Measurements from ENCODE around the gene SFMBT2.

Gene SFMBT2

GRCh38 chr10:7298495-7298894, 112.3 kb downstream of the SFMBT2 start:
- no peak overlapping the region for H3K27ac ChIP-seq

GRCh38 chr10:7297094-7297493, 113.7 kb downstream of the SFMBT2 start:
- no peak overlapping the region for H3K27ac ChIP-seq
- TF ChIP-seq, protein P1, sequence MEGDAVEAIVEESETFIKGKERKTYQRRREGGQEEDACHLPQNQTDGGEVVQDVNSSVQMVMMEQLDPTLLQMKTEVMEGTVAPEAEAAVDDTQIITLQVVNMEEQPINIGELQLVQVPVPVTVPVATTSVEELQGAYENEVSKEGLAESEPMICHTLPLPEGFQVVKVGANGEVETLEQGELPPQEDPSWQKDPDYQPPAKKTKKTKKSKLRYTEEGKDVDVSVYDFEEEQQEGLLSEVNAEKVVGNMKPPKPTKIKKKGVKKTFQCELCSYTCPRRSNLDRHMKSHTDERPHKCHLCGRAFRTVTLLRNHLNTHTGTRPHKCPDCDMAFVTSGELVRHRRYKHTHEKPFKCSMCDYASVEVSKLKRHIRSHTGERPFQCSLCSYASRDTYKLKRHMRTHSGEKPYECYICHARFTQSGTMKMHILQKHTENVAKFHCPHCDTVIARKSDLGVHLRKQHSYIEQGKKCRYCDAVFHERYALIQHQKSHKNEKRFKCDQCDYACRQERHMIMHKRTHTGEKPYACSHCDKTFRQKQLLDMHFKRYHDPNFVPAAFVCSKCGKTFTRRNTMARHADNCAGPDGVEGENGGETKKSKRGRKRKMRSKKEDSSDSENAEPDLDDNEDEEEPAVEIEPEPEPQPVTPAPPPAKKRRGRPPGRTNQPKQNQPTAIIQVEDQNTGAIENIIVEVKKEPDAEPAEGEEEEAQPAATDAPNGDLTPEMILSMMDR (IDR thresholded peaks at IDR 0.05) = no peak
- TF ChIP-seq ZFX (IDR thresholded peaks at IDR 0.05; ENCODE audit: borderline replicate concordance) = no peak

More at GRCh38 chr10:7298495-7298894, 112.3 kb downstream of the SFMBT2 start:
- TF ChIP-seq, protein P1 (IDR thresholded peaks at IDR 0.05) = no peak
- no peak for TF ChIP-seq ZFX (IDR thresholded peaks at IDR 0.05; ENCODE audit: borderline replicate concordance)

- H3K27ac ChIP-seq = no peak overlapping the region
- TF ChIP-seq, protein P1 (IDR thresholded peaks at IDR 0.05) = no peak
- no peak for TF ChIP-seq ZFX (IDR thresholded peaks at IDR 0.05; ENCODE audit: borderline replicate concordance)
These were observed 114.2 kb downstream of the SFMBT2 start for GRCh38 chr10:7296648-7297047.

DNA sequence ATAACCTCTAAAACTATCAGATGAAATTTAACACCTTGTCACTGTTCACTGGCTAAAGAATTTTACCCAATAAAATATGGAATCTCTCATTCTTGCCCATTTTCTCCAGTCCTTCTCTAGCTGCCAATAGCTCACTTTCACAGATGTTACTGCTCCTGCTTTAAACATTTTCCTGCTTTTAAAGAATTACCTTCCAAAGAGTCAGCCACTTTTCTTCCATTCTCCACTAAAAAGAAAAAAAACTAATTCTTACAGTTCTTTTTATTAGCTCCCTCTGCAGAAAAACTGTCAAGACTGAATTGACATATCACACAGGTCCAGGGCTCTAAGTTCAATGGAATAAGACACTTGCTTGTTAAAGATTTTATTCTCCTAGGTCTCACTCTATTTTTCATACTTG, 114.8 kb downstream of the SFMBT2 start:
- H3K27ac ChIP-seq = no peak overlapping the region
- no peak for TF ChIP-seq ZFX (IDR thresholded peaks at IDR 0.05; ENCODE audit: borderline replicate concordance)
- TF ChIP-seq, protein P1 (IDR thresholded peaks at IDR 0.05) = no peak

GRCh38 chr10:7293378-7293920, 117.4 kb downstream of the SFMBT2 start:
- H3K27ac ChIP-seq = no peak overlapping the region
- no peak for TF ChIP-seq ZFX (IDR thresholded peaks at IDR 0.05; ENCODE audit: borderline replicate concordance)
- TF ChIP-seq, protein P1 (IDR thresholded peaks at IDR 0.05) = no peak

- H3K27ac ChIP-seq = no peak overlapping the region
These were observed 119.2 kb downstream of the SFMBT2 start for GRCh38 chr10:7291487-7292270.

More at GRCh38 chr10:7291487-7292270, 119.2 kb downstream of the SFMBT2 start:
- TF ChIP-seq, protein P1 (IDR thresholded peaks at IDR 0.05) = no peak
- TF ChIP-seq ZFX (IDR thresholded peaks at IDR 0.05; ENCODE audit: borderline replicate concordance) = no peak
